Sigmoid colon (tissue), 7 donors: ENCODE measurements around the gene CD37. TPM values are rescaled to one million over a fixed set of nuclear protein-coding genes. Genes with fewer than 3 reads are reported as not detected.

Experiments used
- DNase-seq: peaks from one replicate; pipeline ENCODE4 v3.0.0-alpha.2; 2019
- H3K27ac ChIP-seq, 4 donors: fragments of 200-600 bp; sonication (generic); one replicate each; pipeline ENCODE4 v1.5.1; 2016 to 2019; ENCODE audit warnings: mild to moderate bottlenecking in 1 of 4
- H3K27me3 ChIP-seq, 3 donors: fragments of 200-600 bp; sonication (generic); one replicate each; pipeline ENCODE4 v1.5.1; 2019; ENCODE audit warnings: mild to moderate bottlenecking in 1 of 3
- H3K36me3 ChIP-seq, 4 donors: fragments of 200-600 bp; sonication (generic); one replicate each; pipeline ENCODE4 v1.5.1; 2016 to 2019
- H3K4me1 ChIP-seq, 4 donors: fragments of 200-600 bp; sonication (generic); one replicate each; pipeline ENCODE4 v1.5.1; 2017 to 2019
- H3K4me3 ChIP-seq, 4 donors: fragments of 200-600 bp; sonication (generic); one replicate each; pipeline ENCODE4 v1.5.1; 2017 to 2019; ENCODE audit warnings: mild to moderate bottlenecking in 2 of 4, moderate library complexity in 1 of 4
- H3K9me3 ChIP-seq, 4 donors: fragments of 200-600 bp in 3 of 4; sonication (generic) in 3 of 4; one replicate each; pipeline versions ENCODE4 v1.5.1 to v1.6.1; 2013 to 2019
- CTCF ChIP-seq, 4 experiments: fragments of 450-650 bp in 3 of 4; fragments of 200-600 bp in 1 of 4; IDR thresholded peaks; one replicate each; pipeline ENCODE4 v1.5.1; 2016 to 2019; ENCODE audit warnings: antibody characterized with exemption in 4 of 4, mild to moderate bottlenecking in 3 of 4, moderate library complexity in 2 of 4
- EP300 ChIP-seq, 4 donors: sonication (generic); formaldehyde crosslinking; IDR thresholded peaks; one replicate each; pipeline ENCODE4 v1.6.1; 2017; ENCODE audit warnings: antibody characterized with exemption in 4 of 4
- POLR2A ChIP-seq, 2 donors: fragments of 450-650 bp; IDR thresholded peaks; one replicate each; pipeline ENCODE4 v1.6.1; 2016; ENCODE audit warnings: antibody characterized with exemption in 2 of 2, mild to moderate bottlenecking in 2 of 2, moderate library complexity in 2 of 2
- POLR2AphosphoS5 ChIP-seq, 4 donors: sonication (generic); formaldehyde crosslinking; IDR thresholded peaks; one replicate each; pipeline ENCODE4 v1.6.1; 2017; ENCODE audit warnings: antibody characterized with exemption in 4 of 4
- WGBS, 2 donors: extraction: QIAGEN DNeasy Blood & Tissue Kit; methylation state at CpG; one replicate each; pipeline ENCODE4 v1.1.7; 2013; 5-methylcytosine and 5-hydroxymethylcytosine counted together
- intact Hi-C: fragments of 100-400 bp; cut with DNase I; formaldehyde crosslinking; loops from one replicate; pipeline ENCODE4 v1.15.1; 2023
- polyA plus RNA-seq, 3 donors: library from polyadenylated mRNA; stranded (reverse); fragments of 200-250 nt; gene quantifications; one replicate each; pipeline ENCODE4 v1.2.3, GENCODE V29; 2013
- total RNA-seq, 4 donors: library from RNA; depleted of rRNA; stranded (reverse); fragments of >200 nt; gene quantifications; one replicate each; pipeline ENCODE4 v1.1.0, GENCODE V29; 2016
- donor health status: healthy with polysubstance abuse.
- donor health status: Bipolar disorder and iron deficiency.
- donor health status: healthy.

The CD37 gene
- total and polyA plus RNA-seq, 7 donors, result 5.8 to 220 (median 9.4) TPM

- Histone ChIP-seq H3K27me3 (no peaks in the 10 kb centered on the region), H3K4me3 (no peak overlapping the region), H3K4me1 (no peaks in the 10 kb centered on the region), H3K9me3 (no peaks in the 10 kb centered on the region), H3K27ac (no peak overlapping the region), H3K36me3 (peaks cover 26 to 100% (median 61%) of the 10 kb centered on the region in 4 donors)
- WGBS, 2 donors, result 93 to 96% methylated on average over 2 of the region's 2 CpGs
- DNase-seq, result no peak
- TF ChIP-seq CTCF (IDR thresholded peaks at IDR 0.05) (no peak), POLR2A (IDR thresholded peaks at IDR 0.05) (no peak), EP300 (IDR thresholded peaks at IDR 0.05) (no peak), POLR2AphosphoS5 (IDR thresholded peaks at IDR 0.05) (no peak)
- intact Hi-C loops, result no loop called here
These were observed 14.4 kb downstream of the CD37 start for GRCh38 chr19:49349567-49349966.

GRCh38 chr19:49355909-49356353 is 20.7 kb downstream of the CD37 start:
- Histone ChIP-seq H3K4me1 (peaks cover 0 to 24% (median 14%) of the 10 kb centered on the region in 4 donors), H3K36me3 (peaks cover 0 to 90% (median 39%) of the 10 kb centered on the region in 4 donors), H3K27ac (peak overlapping the region; percentile 17 to 51 (median 40)), H3K9me3 (no peaks in the 10 kb centered on the region), H3K4me3 (no peak overlapping the region), H3K27me3 (no peaks in the 10 kb centered on the region)
- no peak for TF ChIP-seq CTCF (IDR thresholded peaks at IDR 0.05)
- TF ChIP-seq POLR2AphosphoS5 (IDR thresholded peaks at IDR 0.05), result no peak
- no peak for TF ChIP-seq EP300 (IDR thresholded peaks at IDR 0.05)
- TF ChIP-seq POLR2A (IDR thresholded peaks at IDR 0.05), result no peak
- intact Hi-C loops, result no loop called here
- WGBS, 2 donors, result 43 to 74% methylated on average over 12 of the region's 12 CpGs
- DNase-seq, result peak; percentile 81

GRCh38 chr19:49356382-49356781 is 21.2 kb downstream of the CD37 start:
- Histone ChIP-seq H3K36me3 (peaks cover 0 to 85% (median 35%) of the 10 kb centered on the region in 4 donors), H3K9me3 (no peaks in the 10 kb centered on the region), H3K4me3 (no peak overlapping the region), H3K27ac (peak overlapping the region; percentile 31 to 63 (median 50)), H3K4me1 (peaks cover 0 to 24% (median 19%) of the 10 kb centered on the region in 4 donors), H3K27me3 (no peaks in the 10 kb centered on the region)
- WGBS, 2 donors, result 60 to 80% methylated on average over 7 of the region's 7 CpGs
- intact Hi-C loops, result no loop called here
- TF ChIP-seq CTCF (IDR thresholded peaks at IDR 0.05) (no peak), POLR2AphosphoS5 (IDR thresholded peaks at IDR 0.05) (no peak), EP300 (IDR thresholded peaks at IDR 0.05) (no peak), POLR2A (IDR thresholded peaks at IDR 0.05) (no peak)
- DNase-seq, result no peak

GRCh38 chr19:49357186-49357585 is 22.0 kb downstream of the CD37 start:
- Histone ChIP-seq H3K4me3 (no peak overlapping the region), H3K36me3 (peaks cover 0 to 77% (median 35%) of the 10 kb centered on the region in 4 donors), H3K27ac (peak overlapping the region in 2 of 4 donors; percentile 49 to 63), H3K9me3 (no peaks in the 10 kb centered on the region), H3K27me3 (no peaks in the 10 kb centered on the region), H3K4me1 (peaks cover 0 to 24% (median 20%) of the 10 kb centered on the region in 4 donors)
- intact Hi-C loops, result no loop called here
- DNase-seq, result no peak
- 79 to 87% methylated on average over 9 of the region's 9 CpGs for WGBS, 2 donors
- TF ChIP-seq POLR2AphosphoS5 (IDR thresholded peaks at IDR 0.05) (no peak), POLR2A (IDR thresholded peaks at IDR 0.05) (no peak), CTCF (IDR thresholded peaks at IDR 0.05) (no peak), EP300 (IDR thresholded peaks at IDR 0.05) (no peak)
